EL (cell line): ENCODE measurements around the gene INPP5E.

Experiments
- DNase-seq: peaks from one replicate; pipeline ENCODE4 v3.0.0-alpha.2; 2016

Gene INPP5E

DNA sequence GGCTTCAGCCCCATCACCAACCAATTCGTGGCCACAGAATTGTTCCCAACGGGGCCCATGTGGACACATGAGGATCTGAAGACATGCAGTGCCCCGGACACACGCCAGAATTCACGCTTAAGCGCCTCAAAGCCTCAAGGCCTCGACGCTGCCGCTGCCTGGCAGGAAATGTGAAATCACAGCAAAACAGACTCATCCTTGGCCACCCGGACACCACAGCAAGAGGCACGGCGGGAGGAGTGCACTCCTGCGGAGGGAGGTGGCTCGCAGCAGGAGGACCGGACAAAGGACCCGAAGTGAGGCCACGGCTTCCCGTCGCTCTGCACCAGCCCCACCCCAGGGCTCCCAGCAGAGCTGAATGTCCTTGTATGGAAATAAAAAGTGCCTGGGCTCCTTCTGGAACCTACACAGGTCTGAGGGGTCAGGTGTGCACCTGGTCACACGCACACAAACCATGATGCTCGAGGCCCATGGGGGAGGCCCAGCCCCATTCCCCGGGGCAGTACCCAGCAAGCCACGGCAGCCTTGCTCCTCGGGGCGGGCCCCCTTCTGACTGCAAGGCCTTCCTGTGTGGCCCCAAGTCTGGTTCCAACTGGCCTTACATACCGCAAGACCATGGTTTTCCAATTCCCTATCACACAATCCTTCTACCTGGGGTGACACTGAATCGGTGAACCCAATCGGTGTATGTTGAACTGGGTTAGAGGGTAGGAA, 33.2 kb upstream of the INPP5E start:
- no peak for DNase-seq

DNA sequence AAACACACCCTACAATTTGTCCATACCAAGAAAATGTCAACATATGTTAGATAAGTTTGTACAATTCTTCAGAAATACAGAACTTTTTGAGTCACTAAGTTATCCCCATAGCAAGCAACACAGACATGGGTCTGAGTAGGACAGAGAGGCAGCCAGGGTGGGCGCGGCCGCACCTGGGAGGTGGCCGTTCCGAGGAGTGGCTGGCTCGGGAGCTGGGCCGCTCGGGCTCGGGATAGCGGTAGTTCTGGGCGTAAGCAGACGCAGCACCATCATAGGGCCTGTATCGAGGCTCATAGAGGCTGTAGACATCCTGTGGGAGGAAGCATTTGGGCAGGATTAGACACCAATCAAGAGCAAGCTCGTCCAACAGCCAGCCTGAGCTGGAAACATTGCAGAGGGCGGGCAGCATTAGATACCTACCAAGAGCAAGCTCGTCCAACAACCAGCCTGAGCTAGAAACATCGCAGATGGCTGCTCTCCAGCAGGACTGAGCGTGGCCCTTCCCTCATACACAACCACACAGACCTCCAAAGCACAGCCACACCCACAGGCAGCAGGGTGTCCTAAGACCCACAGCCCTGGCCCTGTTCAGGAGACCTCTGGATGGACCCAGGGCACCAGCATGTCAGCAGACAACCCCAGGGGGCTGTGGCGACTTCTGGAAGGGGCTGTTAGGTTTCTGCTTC, 32.3 kb upstream of the INPP5E start:
- no peak for DNase-seq

DNA sequence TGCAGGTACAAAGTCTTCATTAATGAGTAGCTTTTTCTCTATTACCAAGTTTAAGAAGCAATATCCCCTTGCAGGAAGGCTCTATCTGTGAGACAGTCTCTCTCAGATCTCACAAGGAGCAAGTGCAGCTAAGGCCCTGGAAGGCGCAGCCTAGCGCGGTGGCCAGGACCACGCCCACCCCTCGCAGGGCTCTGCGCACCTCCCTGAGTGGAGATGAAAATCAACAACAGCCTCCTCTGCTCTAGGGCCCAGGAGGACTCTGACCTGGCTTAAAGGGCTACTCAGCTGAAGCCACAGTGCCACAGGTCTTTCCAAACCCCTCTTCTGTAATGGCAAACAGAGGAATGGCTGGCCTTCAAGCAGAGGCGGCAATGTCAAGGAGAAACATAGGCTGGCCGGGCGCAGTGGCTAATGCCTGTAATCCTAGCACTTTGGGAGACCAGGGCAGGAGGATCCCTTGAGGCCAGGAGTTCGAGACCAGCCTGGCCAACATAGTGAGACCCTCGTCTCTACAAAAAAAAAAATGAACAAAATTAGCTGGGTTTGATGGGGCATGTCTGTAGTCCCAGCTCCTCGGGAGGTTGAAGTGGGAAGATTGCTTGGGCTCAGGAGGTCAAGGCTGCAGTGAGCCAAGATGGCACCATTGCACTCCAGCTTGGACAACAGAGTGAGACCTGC, 31.3 kb upstream of the INPP5E start:
- DNase-seq, result no peak

DNA sequence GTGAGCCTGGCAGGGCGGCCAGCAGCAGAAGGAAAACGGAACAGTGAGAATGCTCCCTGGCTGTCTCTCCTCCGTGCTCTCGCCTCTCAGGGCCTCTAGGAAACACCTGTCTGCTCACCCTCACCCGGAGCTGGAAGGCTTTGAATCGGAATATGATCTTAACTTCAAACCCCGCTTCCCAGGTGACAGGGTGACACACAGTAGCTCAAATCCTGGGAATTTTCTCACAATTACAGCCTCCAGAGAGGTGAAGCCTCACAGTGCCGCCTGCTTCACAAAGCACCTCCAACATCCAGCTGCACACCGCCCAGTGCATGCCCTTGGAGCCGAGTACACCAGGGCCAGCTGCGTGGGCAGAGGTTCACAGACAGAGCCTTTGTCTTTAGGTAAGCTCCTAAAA, 30.7 kb upstream of the INPP5E start:
- no peak for DNase-seq

DNA sequence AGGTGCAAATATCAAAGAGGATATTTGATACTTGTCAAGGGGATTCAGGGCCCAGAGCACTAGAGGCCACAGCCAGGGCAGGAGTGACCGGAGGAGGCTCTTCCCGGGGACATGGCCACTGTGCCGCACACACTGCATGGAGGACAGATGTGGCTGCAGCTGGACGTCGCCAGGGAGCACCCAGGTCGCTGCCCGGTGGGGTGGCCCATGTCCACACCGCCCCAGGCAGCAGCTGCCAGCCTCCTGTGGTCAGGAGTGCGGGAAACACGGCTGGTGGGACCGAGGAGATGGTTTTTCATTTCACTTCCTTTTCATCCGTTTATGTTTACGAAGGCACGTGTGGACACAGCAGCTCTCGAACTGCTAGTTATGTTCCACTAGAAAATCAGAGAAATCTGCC, 28.1 kb upstream of the INPP5E start:
- no peak for DNase-seq

DNA sequence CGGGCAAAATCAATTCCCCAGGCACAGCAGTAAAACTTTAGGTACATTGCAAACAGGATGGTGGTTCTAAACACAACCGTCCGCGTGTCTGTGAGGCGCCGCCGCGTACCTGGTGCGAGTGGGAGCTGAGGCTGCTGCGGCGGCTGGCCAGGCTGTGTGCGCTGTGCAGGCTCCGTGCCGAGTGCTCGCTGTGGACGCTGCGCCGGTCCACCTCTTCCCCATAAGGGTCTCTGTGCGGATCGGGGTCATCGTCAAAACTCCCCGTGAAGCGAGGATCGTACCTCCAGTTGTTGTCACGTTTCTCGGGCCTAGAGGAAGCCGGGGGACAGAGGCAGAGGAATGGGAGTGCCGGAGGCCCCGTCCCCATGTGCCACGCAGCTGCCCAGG, 26.5 kb upstream of the INPP5E start:
- DNase-seq, result no peak

DNA sequence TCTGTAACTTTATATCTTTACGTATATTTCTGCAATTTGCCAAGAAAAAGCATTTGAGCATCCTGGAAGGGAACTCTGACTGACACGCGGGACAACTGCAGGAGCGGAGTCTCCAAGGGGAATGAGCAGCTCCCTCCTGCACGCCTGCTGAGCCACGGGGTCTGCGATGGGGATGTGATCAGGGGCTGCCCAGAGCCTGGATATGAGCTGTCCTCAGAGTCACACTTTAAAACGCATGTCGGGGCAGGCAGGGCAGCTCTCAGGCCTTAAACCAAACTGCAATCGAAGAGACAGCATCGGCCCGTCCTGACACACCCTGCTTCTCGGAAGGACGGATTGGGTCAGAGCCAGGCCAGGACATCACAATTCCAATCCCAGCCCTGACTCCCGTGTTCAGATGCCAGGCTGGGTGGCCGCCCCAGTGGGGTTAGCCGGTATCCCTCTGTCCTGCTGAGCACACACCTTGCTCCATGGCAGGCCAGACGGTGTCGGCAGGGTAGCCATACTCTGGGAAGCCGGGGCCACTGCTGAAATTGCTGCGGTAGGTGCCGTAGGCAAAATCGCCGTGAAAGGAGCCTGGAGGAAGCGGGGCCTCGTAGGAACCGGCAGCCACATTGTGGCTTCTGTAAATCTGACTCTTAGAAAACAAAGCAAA, 26.0 kb upstream of the INPP5E start:
- no peak for DNase-seq

DNA sequence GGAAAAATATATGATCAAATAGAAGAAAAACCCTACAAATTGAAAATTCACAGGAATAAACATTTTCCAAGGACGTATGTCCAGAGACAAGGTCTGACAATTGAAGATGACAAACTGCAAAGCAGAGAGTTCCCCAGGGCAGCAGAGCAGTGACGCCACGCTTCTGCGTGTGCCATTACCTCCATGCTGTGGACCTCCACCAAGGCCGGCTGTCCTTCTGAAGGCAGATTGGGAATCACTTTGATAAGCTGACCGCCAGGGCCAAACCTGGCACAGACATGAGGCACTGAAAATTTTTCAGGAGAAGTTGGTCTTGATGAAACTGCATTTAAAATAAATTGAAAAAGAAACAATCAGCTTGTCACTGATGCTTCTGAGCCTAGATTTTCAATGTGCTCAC, 24.6 kb upstream of the INPP5E start:
- DNase-seq, result no peak

DNA sequence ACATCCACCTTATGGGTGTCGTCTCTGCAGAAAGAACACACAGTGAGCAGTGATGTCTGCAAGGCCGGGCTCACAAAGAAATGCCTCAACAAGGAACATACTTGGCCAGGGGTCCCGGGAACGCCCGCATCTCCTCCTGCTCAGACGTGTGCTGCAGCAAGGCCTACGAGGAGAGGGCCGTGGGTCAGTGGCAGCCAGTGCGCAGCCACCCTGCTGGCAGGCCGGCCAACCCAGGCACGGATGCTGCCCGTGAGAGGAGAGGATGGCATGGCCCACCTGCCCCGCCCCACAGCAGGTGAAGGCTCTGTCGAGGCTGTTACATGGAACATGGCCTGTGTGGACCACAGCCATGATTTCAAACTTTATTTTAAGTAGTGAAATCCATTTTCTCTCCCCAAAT, 23.9 kb upstream of the INPP5E start:
- DNase-seq, result no peak

DNA sequence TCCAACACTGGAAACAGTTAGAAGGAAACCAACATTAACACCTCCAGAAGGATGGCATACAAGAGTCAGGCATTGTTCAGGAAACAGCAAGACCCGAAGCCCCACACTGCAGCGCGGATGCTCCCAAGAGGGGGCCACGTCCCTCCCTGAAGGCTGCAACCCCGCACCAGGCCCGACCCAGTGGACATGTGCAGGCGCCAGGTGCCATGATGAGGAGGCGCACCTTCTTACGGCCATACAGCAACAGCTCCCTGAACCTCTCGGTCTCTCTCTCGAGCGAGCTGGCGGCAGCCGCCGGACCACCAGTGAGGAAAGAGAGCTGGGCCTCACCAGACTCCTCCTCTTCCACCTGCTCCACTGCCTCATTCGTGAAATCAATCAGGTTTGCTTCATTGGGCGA, 23.0 kb upstream of the INPP5E start:
- DNase-seq, result no peak

DNA sequence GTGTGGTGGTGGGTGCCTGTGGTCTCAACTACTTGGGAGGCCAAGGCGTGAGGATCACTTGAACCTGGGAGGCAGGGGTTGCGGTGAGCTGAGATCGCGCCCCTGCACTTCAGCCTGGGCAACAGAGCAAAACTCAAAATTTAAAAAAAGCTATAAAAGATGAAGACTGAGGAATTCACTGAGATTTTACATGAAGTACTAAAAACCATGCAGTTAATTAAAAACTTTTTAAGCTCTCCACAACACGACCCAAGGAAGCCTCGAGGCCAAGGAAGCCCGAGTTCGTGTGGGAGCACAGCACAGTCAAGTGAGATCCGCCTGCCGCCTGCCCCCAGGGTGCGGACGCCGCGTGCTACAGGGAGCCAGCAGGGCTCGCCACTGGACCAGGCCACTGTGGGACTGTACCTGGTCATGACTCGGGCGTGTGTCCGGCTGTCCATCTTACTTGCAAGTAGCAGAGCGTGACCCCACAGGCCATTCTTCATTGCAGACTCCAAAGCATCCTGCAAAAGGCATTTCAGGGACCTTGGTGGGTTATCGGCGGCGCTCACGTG, 21.2 kb upstream of the INPP5E start:
- no peak for DNase-seq

DNA sequence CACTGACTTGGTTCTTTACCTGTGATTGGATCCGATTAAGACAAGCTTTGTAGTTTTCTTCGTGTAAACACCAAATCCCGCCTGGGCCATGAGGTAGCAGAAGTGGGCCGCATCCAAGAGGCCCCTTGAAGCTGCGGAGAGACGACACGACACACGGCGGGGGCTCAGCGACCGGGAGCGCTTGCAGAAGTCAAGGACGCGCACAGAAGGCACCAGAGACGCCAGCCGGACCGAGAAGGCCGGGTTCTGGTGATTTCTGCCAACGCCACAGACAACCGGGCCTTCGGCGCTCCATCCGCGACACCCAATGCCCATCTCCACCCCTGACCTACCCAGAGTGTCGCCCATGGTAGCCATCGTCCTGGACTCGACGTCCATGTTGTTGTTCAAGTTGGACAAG, 19.8 kb upstream of the INPP5E start:
- DNase-seq, result no peak

DNA sequence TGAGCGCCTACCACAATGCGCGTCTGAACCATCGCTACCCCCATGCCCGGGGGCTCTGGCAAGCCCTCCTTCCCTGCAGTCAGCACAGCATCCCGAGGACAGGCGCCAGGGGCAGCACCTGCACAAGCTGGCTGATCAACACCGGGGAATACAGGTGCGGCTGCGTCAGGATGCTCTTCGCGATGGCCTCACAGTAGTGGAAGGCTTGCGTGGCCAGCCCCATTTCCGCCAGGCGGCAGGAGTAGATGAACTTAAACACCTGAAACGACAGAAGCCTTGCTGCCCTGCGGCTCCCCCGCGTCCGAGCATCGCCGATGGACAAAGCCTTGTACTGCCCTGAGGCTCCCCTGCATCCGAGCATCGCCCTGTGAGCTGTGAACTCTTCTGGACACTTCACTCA, 17.7 kb upstream of the INPP5E start:
- no peak for DNase-seq

DNA sequence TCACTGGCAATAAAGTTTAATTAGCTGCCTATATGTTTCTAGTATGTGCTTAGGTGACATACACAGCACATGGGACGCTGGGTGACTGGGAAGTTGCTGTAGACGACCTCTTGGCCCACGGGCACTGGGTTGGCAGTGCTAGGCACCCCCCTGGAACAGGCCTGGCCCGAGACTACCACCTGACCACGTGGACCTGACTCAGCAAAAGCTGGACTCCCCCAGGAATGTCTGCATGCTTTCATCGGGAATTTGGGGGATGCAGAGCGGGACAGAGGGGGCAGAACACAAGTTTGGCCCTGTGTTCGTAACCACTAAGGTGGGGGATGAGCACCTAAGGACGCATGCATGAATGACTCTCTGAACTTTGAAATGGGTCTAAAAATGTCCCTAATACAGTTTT, 16.6 kb upstream of the INPP5E start:
- DNase-seq, result no peak

DNA sequence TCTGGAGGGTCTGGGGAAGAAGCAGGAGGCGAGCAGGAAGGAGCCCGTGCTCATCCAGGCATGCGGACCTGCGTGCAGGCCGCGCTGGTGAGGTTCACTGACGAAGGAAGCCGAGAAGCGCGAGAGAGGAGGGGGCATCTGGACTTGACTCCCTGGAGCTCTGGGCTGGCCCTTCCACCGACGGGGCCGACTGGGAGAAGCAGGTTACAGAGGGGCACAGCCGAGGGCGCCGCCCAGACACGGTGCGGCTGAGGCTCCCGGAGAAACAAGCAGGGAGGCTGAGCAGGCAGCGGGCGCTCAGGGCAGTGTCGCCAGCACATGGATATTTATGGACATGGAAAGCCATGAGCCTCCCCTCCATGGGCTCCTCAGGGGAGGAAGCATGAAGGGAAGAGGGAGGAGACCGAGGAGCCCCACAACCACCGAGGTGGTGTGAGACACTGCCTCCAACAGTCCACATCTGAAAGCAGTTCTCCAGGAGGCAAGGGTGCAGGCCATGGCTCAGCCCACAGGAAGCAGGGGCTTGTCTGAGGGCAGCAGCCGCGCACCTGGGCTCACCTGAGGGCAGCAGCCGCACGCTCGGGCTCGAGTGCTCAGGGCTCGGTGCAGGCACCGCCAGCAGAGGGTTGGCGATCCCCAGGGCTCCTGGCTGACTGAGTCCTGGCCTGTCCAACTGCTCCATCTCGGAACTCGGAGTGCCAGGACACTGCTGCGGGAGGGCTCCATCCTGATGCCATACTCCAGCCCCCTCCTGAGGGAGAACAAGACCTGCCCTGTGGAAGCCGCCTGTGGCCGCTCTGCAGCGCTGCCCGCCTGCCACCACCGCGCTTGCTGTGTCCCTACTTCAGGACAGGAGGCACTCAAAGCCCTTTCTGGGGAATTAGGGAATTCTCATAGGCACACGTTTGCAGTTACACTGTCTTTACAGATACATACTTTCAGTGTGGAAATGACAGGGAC, 15.7 kb upstream of the INPP5E start:
- DNase-seq, result no peak

DNA sequence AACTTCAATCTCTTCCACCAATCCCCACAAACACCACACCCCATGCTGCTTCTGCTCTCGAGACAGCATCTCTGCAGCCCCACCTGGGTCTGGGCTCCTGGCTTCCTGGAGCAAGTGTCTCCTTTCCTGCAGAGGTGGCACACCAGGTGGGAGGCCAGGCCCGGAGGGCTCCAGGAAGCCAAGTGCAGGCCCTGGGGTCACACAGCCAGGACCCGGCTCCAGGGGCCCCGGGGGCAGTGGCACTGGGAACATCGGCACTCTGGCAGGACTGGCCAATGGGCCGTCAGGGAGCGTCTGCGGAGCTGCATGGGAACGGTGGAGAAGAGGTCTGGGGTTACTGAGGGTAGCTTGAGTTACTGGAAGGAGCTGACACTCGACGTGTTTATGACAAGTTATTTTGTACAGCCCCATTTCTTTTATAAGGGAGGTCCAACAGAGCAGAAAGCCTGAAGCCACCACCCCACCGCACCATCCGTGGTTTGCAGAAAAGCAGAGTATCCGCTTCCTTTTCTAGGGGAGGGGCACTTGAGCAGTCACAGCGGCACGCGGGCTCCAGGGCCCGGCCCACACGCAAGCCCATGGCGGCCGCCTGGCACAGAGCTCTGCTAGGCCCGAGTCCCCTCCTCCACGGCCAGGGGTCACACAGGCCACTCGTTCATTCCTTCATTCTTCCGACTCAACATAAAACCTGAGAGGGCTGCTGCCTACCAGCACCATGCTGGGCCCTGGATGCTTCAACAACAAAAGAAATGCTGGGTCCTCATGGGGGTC, 14.6 kb upstream of the INPP5E start:
- no peak for DNase-seq

DNA sequence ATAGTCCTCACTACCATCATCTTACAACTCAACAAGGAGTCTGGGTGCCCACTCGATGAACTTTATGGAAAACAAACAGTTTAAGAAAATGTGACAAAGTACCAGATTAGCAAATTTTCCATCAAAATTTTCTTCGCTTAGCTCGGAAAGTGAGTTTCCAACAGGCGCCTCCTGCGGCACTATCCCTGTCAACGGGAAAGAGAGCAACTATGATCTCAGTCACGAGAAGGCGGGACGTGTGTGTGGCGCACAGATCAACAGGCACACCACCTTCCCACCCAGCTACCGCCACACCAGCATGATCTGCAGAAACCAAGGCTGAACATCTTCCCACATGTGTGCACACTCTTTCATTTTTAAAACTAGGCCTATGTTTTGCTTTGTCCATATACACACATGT, 13.7 kb upstream of the INPP5E start:
- DNase-seq, result no peak

DNA sequence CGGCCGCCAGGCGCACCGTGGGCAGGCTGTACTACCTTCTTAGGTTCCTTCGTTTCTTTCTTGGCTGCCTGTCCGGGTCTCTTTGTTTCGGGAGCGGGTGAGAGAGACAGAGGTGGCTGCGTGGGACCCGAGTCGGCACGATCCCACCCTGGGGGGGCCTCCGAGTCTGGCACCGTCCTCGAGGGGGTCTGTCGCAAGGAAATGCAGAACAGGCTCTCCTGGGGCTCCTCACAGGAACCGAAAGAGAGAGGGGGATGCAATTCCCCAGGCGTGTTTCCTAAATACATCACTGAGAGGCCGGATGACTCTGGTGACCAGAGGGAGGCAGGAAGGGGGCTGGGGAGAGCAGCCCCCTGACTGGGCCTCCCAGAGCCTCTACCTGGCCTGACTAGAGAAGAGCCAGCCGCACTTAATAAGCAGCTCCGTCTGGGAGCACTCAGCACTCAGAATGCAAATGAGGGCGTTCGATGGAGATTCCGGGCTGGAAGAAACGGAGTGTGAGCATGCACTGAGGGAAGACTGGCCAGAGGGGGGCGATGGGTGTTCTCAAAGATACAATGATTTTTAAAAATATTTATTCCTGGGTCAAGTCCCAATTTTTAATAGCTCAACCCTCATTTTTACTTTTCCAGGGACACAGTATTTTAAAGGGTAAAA, 11.7 kb upstream of the INPP5E start:
- DNase-seq, result no peak

DNA sequence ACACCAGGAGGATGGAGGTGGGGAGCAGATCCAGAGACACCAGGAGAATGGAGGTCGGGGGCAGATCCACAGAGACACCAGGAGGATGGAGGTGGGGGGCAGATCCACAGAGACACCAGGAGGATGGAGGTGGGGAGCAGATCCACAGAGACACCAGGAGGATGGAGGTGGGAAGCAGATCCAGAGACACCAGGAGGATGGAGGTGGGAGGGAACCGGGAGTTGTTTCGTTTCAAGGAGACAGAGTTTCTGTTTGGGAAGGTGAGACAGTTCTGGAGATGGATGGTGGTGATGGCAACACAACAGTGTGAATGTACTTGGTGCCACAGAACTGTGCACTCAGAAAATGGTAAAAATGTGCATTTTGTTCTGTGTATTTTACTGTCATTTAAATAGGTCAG, 9.0 kb upstream of the INPP5E start:
- no peak for DNase-seq

DNA sequence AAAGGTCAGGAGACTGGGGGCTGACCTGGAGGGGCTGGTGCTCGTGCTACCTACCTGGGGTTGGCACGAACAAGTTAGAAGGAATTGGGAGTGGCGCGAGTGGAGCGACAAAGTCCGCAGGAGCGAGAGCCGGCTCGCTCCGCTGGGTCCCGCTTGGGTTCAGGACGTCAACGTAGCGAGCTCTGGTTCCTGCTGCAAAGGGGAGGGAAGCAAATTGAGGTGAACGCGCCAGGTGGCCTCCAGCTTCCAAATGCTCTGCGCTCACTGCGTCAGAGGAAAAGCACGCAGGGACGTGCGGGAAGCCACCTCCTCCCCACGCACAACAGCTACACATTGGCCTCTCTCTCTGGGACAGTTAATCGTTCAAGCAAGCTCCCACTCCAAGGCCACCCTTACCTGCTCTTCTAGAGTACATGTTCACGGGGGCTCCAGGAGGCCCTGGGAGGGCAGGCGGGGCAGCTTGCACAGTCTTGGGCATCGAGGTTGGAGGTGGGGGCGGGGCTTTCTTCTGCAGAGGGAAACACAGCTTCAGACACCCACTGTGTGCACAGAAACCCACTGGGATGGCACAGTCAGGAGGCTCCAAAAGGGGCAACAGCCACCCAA, 7.6 kb upstream of the INPP5E start:
- DNase-seq, result no peak

DNA sequence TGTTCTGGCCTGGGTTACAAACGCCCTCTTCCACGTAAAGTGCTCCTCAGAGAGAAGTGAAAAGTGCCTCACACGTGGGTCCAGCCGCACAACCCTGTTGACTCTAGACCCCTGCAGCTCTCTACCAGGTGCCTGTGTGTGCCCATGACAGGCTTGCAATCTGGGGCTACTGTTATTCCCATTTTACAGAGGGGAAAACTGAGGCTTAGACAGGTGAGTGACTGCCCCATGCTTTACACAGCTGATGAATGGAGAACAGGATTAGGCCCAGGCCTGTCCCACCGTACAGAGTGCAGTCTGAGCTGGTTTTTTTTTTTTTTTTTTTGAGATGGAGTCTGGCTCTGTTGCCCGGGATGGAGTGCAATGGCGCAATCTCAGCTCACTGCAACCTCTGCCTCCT, 6.2 kb upstream of the INPP5E start:
- DNase-seq, result no peak
